ENCODE results near the gene SLC43A2.

- TF ChIP-seq CTCF (IDR thresholded peaks at IDR 0.05) (no peak), POLR2A (IDR thresholded peaks at IDR 0.05) (no peak)
These were observed 52.1 kb downstream of the SLC43A2 start for GRCh38 chr17:1576500-1576899.

Measured in Peyer's patch (tissue), 4 donors.